Measurements from ENCODE around the gene JAK1.
"Not testable (repeated sequence)": the region's sequence is repeated elsewhere in the genome, so short reads cannot be mapped to it uniquely, and the experiment has no call there.

JAK1 gene

DNA sequence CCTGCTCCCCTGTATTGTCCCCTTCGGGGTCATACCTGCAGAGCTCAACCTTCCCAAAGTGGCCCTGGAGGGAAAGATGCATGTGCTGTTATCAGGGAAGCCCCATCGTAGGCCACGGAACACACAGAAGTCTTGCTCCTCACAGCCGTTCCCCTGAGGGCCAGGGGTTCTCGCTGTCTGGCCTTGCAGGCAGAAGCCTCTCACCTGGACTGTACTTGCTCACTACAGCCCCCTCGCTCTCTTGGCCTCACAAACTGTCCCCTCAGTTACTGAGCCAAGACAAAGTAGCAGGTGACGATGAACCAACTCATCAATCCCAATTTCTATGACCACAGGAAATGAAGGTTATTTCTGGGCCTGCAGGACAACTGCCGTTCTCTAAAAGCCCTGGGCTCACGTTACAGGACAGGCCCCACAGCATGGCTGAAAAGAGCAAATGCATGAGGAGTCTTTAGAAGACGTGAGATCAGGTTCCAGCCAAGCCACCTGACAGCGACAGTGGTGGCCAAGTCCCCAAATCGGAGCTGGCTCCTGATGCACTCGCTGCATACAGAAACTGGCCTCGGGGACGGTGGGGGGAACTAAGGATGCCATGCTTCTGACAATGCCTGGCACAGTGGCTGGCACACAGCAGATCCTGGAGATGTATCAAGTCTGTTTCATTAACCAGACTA lies 126.5 kb downstream of the JAK1 start:
- no peak for DNase-seq (ENCODE audit: low read depth)

DNA sequence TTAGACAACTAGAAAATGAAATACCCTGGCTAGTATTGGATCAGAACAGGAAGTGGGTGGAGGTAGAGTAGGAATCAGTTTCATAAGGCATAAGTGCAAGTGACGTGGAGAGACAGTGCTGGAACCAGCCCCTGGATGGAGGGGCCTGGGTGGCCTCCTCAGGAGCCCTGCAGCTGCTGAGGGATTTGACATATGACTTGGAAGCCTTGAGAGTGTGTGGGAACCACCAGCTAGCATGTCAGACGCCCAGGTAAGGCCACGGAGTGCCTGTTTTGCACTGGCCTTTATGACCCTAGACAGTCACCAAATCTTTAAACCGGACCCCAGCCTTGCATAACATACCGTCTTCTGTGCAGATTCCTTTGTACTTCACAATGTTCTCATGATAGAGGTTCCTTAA lies 127.1 kb downstream of the JAK1 start:
- no peak for DNase-seq (ENCODE audit: low read depth)

DNA sequence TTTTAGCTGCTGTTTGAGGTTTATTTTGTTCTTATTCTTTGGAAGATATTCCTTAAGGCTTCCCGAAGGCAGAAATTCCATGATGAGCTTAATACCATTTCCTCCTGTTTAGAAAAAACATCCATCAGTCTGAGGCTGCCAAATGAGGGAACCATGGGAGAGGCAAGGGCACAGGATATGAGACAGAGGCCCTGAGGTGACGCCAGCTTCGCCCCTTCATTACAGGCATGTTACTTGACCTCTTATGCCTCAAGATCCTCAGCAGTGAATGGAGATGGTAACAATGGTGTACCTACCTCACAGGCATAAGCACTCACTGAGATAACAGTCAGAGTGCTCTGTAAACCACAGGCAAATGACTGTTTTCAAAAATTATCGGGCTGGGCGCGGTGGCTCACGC lies 127.9 kb downstream of the JAK1 start:
- DNase-seq (ENCODE audit: low read depth), result no peak

DNA sequence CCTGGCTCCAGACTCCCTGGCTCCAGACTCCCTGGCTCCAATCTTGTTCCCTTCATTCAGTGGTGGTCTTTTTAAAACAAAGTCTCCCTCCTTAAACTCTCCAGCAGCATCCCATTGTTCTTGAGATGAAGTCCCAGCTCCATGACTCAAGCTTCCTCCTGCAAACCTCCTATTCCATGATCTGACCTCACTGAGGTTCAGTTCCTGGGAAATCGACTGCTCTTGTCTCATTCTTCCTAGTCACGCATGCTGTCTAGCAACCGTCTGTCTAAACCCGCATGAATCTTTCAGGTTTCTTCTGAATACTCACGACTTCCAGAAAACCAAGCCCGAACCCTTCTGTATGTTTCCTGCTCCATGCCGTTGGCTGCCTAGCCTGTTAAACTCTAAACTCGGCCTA lies 129.5 kb downstream of the JAK1 start:
- DNase-seq (ENCODE audit: low read depth), result no peak

DNA sequence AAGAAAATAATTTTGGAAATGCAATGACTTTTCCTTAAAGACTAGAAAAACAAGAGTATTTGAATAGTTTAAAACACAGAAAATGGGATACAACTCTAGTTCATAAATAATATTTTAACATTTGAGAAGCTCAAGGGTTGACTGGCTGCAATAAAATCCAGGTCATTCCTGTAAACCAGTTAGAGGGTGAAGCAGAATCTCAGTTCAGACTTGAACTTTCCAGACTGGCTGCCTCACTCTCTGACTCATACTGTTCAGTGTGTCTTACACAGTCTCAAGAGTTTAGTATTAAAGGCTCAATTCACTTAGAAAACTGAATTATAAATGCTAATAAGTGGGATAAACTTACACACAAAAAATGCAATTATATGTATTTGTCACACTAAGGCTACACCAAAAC lies 131.6 kb downstream of the JAK1 start:
- DNase-seq (ENCODE audit: low read depth), result no peak

DNA sequence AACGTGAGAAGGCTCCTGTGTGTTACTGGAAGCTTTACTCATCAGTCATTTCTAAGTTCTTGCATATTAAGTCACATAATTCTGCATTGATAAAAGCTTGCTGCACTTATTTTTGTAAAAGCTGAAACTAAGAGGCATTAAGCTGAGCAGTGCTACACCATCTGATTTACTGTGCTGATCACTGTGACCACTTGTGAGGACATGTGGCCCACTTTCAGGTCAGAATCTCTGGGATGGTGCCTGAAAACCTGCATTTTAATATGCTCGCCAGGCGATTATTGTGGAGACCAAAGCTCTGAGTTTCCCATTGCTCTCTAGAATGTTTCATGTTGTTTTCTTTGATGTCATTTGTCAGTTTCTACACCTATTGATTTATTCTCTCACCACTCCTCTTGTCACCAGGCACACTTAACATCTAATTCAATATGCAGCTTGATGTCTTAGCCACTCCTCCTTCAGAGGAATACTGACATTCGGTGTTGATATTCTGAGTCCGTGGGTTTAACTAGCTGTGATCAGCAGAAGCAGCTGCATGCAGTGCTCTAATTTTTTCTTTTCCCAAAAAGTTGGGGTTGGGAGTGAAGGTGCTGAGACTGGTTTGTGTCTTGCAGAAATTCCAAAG lies 136.2 kb downstream of the JAK1 start:
- no peak for DNase-seq (ENCODE audit: low read depth)

DNA sequence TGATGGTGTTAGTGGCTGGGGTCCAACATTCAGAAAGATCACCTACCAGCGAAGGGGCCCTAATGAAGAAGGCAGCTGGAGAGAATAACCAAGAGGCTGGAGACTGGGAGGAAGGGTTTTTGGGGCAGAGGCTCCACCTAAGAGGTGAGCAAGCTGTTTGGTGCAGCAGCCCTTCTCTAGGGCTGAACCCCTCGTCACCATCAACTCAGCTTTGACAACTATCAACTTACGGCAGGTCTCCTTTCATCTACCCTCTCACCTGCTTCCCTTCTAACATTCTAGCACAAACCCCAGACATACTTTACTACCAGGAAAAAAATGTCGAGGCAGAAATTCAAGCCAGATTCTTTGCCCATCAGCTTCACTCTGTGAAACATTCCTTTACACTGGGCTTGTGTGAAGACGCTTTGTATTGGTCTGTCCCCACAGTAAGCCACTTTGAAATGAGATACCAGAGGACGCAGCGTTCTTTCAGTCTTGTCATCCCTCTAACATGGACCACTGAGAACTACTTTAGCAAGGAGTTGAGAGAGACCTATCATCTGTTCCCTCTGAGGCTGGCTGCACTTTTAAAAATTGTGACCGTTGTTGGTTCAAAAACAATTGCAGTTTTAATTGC lies 136.8 kb downstream of the JAK1 start:
- no peak for DNase-seq (ENCODE audit: low read depth)

DNA sequence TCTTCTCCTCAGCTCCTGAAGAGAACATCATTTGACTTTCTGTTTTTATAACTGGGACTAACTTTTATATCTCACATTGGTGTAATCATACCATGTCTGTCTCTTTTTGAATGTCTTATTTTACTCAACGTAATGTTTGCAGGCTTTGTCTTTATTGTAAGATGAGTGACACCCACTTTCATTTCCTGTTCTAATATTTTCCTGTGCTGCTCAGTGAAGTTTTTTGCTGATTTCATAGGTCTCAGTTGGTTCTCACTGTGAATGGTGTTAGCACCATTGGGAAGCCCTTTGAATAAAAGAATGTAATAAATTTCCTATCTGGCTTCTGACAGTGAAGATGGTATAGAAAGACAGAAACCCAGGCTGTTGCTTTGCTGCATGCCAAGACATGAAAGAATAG lies 137.5 kb downstream of the JAK1 start:
- no peak for DNase-seq (ENCODE audit: low read depth)

DNA sequence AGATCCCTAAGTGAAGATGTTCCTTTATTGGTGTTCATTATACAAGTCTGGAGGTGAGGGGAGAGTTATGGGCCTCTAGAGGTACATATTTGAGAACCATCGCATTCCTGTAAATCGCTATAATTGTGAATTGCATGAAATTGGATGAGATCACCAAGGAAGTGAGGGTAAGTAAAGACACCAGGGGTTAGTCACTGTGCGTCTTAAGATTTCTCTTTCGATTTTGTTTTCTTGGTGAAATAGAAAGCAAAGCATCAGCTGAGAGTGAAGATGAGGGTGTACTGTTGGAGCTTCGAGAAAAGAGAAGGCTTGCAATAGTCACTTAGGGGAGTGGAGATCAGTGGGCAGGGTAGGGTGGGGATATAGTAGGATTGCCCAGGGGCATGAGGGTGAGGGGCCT lies 139.4 kb downstream of the JAK1 start:
- no peak for DNase-seq (ENCODE audit: low read depth)

DNA sequence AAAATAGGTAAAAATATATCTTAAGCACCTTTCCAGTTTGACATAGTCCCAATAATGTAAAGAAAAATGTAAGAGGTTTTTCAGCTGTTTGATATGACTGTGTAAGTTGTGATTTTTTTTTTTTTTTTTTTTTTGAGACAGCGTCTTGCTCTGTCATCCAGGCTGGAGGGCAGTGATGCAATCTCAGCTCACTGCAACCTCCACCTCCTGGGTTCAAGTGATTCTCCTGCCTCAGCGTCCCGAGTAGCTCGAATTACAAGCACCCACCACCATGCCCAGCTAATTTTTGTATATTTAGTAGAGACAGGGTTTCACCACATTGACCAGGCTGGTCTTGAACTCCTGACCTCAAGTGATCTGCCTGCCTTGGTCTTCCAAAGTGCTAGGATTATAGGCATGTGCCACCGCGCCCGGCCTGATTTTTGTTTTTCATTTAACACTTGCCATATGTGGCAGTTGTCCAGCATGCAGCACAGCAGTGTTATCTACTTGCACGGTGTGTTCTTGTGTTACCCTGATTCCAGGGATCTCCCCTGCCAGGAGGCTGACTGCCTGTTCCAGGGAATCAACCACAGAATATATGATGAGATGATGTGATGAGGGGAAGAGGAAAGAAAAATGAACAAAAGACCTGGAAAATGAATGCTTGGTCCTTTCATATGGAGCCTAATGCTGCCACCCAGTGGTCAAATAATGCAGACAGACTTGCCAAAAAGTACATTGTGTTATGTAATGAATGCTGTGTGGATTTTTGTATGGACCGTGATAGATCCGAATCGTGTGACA lies 142.5 kb downstream of the JAK1 start:
- DNase-seq (ENCODE audit: low read depth), result peak; percentile 23

DNA sequence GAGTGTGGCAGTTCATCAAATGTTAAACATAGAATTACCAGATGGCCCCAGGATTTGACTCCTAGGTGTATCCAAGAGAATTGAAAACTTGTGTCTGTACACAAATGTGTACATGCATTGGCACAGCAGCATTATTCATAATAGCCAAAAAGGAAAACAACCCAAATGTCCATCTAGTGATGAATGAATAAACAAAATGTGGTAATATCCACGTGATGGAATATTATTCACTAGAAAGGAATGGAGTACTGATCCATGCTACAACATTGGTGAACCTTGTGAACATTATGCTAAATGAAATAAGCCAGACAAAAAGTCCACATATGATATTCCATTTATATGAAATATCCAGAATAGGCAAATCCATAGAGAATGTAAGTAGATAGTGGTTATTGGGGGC lies 143.7 kb downstream of the JAK1 start:
- no peak for DNase-seq (ENCODE audit: low read depth)

DNA sequence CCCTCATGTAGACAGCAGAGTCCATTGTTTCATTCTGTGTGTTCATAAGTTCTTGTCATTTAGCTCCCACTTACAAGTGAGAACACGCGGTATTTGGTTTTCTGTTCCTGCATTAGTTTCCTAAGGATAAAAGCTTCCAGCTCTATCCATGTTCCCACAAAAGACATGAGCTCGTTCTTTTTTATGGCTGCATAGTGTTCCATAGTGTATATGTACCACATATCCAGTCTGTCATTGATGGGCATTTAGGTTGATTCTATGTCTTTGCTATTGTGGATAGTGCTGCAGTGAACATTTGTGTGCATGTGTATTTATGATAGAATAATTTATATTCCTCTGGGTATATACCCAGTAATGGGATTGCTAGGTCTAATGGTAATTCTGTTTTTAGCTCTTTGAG lies 145.8 kb downstream of the JAK1 start:
- DNase-seq (ENCODE audit: low read depth), result not testable (repeated sequence)

DNA sequence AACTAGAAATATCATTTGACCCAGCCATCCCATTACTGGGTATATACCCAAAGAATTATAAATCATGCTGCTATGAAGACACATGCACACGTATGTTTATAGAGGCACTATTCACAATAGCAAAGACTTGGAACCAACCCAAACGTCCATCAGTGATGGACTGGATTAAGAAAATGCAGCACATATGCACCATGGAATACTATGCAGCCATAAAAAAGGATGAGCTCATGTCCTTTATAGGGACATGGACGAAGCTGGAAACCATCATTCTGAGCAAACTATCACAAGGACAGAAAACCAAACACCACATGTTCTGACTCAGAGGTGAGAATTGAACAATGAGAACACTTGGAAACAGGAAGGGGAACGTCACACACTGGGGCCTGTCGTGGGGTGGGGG lies 149.0 kb downstream of the JAK1 start:
- not testable (repeated sequence) for DNase-seq (ENCODE audit: low read depth)

DNA sequence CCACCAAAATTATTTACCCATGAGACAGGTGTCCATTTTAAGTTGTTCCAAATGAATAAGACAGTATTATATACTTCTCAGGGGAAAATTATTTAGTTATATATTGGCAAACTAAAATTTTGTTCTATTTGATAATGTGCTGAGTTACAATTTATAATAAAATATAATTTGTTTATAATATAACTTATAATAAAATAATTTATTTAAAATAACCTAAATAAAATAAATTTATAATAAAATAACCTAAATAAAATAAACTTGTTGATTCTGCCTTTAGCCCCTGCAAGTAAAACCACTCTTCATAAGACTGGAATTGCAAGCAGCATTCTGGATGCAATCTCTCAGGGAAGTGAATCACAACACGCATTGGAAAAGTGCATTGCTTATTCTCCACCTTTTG lies 151.9 kb downstream of the JAK1 start:
- no peak for DNase-seq (ENCODE audit: low read depth)

DNA sequence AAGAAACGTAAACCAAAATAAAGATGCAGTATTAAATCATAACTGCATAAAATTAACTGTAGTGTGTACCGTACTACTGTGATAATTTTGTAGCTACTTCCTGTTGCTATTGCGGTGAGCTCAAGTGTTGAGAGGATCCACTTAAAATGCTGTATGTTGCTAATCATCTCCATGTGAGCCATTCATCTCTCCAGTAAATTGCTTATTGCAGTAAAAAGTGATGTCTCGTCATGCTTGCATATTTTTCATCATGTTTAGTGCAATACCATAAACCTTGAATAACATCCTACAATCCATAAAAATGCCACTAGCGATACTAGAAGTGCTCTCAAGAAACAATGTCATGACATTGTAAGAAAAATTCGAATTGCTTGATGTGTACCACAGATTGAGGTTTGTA lies 155.2 kb downstream of the JAK1 start:
- DNase-seq (ENCODE audit: low read depth), result no peak

DNA sequence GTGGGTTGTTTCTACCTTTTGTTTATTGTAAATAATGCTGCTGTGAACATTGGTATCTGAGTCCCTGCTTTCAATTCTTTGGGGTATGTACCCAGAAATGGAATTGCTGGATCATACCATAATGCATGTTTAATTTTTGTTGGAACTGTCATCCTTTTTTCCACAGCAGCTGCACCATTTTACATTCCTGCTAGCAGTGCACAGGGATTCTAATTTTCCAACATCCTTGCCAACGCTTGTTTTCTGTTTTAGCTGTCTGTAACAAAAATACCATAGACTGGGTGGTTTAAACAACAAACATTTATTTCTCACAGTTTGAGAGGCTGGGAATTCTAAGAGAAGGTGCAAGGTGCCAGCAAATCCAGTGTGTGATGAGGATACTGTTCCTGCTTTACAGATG lies 156.3 kb downstream of the JAK1 start:
- no peak for DNase-seq (ENCODE audit: low read depth)

DNA sequence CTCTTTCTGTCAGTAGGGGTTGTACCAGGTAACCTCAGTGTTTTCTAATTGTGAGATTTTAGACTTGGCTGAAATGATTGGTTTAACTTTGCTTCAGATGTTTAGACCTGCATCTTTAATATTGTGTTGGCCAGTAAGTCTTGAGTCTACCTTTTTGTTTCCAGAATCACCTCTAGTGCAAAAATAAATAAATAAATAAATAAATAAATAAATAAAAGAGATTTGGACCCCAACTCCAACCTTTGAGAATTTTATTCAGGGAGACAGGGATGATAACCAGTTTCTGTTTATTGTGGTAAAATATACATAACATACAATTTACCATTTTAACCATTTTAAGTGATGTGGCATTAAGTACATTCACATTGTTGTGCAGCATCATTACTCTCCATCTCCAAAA lies 157.0 kb downstream of the JAK1 start:
- DNase-seq (ENCODE audit: low read depth), result no peak

DNA sequence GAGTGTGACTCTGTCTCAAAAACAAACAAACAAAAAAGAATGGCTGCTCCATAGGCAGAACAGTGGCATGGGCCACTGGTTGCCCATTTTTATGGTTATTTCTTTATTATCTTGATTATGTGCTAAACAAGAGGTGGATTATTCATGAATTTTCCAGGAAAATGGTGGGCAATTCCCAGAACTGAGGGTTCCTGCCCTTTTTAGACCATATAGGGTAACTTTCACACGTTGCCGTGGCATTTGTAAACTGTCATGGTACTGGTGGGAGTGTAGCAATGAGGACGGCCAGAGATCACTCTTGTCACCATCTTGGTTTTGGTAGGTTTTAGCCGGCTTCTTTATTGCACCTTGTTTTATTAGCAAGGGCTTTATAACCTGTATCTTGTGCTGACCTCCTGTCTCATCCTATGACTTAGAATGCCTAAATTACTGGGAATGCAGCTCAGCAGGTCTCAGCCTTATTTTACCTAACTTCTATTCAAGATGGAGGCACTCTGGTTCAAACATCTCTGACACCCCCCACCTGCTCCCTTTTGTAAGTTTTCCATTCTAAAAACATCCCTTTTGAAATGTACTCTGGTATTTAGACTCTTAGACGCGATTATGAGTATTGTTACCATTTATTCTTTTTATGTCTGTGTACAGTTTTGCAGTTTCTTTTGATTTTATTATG lies 164.4 kb downstream of the JAK1 start:
- DNase-seq (ENCODE audit: low read depth), result no peak

DNA sequence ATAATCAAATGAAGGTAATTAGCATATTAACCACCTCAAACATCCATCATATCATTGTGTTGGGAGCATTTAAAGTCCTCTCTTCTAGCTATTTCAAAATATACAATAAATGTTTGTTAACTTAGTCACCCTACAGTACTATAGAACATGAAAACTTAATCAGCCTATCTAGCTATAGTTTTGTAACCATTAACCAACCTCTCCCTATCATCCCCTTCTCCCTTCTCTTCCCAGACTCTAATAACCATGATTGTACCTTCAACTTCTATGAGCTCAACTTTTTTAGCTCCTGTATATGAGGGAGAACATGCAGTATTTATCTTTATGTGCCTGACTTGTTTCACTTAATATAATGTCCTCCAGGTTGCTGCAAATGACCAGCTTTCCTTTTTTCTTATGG lies 167.5 kb downstream of the JAK1 start:
- no peak for DNase-seq (ENCODE audit: low read depth)

DNA sequence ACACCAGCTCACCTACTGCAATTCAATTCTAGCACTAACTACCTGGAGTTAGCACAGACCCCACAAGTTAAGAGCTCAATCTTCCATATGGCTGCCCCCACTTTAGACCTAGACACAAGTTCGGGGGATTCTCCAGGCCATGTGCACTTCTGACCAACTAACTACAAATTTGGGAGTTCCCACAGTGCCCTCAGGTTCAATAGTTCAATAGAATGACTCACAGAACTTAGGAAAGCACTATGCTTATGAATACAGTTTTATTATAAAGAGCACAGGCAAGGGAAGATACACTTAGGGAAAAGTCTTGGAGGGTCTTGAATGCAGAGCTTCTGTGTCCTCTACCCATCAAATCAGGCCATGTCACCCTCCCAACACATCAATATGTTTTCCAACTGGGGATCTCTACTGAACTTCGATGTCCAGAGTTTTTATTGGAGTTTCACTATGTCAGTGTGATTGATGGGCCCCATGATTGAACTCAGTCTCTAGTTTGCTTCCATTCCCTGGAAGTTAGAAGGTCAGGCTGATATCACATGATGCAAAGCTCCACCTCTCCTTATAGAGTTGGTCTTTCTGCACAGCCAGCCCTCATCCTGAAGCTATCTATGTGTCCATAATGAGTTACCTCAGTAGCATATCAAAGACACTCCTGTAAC lies 175.4 kb downstream of the JAK1 start:
- no peak for DNase-seq (ENCODE audit: low read depth)

All from activated T-helper 9 cell treated with anti-CD3 and anti-CD28 coated beads, Interleukin-2, amount 50 U/mL, for 16 hours (primary cell).